HG02870 (cell line): ENCODE results near the gene KCNIP3.

ENCODE experiments used
- ATAC-seq: cut with Tn5 transposase; IDR thresholded peaks from one replicate; pipeline ENCODE4 v1.9.1; 2021; ENCODE audit warnings: mild to moderate bottlenecking, moderate library complexity; ENCODE audit not compliant: unreplicated experiment

KCNIP3 gene

DNA sequence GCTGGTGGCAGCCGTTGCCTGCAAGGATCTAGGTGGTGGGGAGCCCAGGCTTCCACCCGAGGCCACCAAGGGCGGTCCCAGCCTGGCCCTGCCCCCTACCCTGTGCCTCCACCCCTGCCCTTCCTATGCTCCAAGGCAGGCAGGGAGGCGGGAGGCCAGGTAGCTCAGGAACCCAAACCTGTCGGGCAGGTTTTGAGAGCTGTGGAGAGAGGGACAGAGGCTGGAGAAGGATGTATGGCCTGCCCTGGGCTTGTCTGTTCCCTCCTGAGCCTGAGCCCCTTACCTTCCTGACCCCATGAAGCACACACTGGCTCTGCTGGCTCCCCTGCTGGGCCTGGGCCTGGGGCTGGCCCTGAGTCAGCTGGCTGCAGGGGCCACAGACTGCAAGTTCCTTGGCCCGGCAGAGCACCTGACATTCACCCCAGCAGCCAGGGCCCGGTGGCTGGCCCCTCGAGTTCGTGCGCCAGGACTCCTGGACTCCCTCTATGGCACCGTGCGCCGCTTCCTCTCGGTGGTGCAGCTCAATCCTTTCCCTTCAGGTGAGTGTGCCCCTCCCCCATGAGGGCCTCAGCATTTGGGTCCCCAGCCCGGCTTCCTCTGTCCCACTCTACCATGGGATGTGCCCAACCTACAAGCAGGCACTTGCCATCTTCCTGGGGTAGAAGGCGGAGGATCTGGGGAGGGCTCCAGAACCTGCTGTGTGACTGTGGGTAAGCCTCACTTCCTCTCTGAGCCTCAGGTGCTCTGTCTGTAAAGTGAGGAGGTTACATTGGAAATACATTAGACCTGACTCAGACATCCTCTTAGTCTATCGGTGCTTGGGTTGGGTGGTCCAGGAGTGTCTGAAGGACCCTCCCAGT is 22.6 kb upstream of the KCNIP3 start, which contains the start of gene PROM2:
Gene PROM2, plus strand, starts transcription at position 159 of the 860 bp plus-strand sequence. Its CDS starts 137 bp downstream, at position 296.
- ATAC-seq, result no peak

DNA sequence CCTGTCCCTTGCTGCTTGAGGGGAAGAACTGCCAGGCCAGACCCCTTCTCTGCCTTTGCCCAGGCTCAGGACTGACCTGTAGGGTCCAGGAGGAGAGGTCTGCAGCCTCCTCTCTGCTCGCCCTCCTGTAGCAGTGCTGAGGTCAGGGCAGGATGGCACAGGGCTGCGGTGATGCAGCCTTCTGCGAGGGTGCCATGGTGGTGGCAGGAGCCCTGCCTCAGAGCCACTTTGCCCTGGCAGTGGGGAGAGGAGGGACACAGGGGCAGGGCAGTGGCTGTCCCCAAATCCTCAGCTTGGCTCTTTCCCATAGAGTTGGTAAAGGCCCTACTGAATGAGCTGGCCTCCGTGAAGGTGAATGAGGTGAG is 22.0 kb upstream of the KCNIP3 start:
- ATAC-seq, result no peak

DNA sequence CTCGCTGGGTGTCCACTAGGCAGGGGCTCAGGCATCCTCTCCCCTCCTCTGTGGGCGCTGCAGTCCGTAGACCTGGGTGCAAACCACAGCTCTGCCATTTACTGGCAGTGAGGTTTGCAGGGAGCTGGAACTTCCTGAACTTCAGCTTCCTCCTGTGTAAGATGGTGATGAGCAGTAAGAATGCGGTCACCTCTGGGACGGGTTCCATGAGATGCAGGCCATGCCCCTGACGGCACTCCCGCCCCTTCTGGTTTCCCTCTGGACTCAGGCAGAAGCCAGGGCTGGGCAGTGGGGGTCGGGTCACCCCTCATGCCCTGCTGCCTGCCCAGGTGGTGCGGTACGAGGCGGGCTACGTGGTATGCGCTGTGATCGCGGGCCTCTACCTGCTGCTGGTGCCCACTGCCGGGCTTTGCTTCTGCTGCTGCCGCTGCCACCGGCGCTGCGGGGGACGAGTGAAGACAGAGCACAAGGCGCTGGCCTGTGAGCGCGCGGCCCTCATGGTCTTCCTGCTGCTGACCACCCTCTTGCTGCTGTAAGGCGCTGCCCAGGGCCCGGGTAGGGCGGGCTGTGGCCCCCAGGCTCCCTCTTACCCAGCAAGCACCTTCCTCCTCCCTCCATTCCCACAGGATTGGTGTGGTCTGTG is 21.4 kb upstream of the KCNIP3 start:
- no peak for ATAC-seq

DNA sequence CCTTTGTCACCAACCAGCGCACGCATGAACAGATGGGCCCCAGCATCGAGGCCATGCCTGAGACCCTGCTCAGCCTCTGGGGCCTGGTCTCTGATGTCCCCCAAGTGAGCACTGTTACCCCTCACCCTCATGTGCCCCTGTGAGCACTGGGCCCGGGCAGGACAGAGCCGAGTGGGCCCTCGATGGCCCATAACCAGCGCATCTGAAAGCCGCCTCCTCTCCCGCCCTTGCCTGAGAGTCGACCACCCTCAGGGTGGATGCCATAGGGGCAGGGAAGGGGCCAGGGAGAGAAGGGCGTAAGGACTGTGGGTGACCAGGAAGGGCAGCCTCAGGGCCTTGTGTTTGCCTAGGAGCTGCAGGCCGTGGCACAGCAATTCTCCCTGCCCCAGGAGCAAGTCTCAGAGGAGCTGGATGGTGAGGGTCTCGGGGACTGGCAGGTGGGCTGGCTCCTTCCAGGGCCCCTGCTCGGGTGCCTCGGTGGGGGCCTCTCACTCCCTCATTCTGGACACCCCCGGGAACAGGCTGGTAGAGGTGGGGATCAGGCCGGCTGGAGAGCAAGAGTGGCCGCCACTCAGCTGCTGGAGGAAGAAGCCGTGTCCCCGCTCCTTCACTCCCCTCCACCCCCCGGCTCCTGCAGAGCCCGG is 20.8 kb upstream of the KCNIP3 start:
- no peak for ATAC-seq

DNA sequence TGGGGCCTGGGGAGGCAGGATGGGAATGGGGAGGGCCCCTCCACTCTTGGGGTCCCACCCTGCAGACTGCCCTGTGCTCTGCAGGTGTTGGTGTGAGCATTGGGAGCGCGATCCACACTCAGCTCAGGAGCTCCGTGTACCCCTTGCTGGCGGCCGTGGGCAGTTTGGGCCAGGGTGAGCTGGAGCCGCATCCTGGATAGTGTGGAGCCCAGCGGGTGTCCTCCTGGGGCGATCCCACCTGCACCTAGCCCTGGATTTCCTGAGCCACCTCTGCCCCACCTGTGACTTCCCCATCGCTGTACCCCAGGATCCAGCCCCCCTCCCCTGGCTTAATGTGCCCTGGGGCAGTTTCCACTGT is 20.3 kb upstream of the KCNIP3 start:
- no peak for ATAC-seq

DNA sequence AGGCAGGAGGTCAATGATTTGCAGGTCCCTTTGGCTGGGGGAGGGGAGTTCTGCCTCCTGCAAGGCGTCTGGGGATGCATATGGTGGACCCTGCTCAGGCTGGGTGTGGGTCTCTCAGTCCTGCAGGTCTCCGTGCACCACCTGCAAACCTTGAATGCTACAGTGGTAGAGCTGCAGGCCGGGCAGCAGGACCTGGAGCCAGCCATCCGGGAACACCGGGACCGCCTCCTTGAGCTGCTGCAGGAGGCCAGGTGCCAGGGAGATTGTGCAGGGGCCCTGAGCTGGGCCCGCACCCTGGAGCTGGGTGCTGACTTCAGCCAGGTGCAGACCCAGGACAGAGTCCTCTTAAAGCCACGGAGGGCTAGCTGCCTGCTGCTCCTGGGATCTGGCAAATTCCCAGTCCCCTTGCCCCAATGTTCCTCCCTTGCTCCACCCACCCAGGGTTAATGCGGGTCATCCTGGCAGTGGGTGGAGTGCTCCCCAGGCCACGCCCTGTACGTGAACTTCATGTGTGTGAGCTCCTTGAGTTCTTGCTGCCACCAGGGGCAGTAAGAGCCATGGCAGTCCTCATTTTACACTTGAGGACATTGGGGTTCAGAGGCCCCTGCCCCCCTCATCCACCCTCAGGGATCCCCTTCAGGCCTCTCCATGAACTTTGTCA is 19.8 kb upstream of the KCNIP3 start:
- ATAC-seq, result no peak

DNA sequence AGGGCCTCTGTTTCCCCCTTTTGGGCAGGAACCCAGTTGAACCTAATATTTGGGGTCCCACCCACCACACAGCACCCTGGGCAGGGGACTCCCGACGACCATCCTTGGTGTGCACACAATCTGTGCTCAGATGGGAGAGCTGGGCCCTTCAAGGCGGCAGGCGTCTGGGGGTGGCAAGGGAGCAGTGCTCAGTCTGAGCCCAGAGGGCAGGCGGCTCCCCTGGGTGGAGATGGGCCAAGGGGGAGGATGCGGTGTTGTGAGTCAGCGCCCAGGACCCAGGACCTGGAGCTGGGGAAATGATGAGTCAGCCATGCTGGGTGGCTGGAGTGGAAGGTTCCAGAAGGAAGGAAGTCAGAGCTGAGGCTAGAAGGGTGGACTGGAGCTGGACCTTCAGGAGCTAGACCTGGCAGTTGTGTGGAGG is 19.1 kb upstream of the KCNIP3 start:
- ATAC-seq, result no peak

DNA sequence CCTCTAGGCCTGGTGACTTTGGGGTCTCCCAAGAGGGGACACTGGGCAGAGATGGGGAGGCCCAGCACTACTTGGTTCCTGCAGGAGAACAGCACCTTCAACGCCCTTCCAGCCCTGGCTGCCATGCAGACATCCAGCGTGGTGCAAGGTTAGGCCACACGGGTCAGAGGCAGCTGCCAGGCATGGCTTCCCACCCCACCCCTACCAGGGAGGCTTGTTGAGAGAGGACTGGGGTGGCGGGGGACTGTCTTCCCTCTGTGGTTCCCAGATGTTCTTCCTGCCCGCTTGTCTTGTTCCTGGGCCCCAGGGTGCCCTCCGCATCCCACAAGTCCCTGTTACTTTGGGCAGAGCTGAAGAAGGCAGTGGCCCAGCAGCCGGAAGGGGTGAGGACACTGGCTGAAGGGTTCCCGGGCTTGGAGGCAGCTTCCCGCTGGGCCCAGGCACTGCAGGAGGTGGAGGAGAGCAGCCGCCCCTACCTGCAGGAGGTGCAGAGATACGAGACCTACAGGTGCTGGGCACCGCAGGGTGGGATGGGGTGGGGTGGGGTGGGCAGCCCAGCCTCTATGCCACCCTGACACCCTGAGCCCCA is 18.4 kb upstream of the KCNIP3 start:
- no peak for ATAC-seq

DNA sequence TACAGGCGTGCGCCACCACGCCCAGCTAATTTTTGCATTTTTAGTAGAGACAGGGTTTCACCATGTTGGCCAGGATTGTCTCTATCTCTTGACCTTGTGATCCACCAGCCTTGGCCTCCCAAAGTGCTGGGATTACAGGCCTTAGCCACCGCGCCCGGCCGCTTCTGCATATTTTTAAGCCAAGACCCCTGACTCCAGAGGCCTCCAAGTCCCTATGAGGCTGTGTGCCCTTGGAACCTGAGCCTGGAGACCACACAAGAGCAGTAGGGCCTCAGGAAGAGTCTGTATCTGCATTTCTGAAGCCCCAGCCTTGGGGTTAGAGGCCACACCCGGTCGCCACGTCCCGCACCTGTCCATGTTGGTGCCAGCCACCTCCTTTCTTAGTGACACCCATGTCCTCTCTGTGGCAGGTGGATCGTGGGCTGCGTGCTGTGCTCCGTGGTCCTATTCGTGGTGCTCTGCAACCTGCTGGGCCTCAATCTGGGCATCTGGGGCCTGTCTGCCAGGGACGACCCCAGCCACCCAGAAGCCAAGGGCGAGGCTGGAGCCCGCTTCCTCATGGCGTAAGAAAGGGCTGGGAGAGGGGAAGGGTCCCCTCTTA is 17.6 kb upstream of the KCNIP3 start:
- ATAC-seq, result no peak

DNA sequence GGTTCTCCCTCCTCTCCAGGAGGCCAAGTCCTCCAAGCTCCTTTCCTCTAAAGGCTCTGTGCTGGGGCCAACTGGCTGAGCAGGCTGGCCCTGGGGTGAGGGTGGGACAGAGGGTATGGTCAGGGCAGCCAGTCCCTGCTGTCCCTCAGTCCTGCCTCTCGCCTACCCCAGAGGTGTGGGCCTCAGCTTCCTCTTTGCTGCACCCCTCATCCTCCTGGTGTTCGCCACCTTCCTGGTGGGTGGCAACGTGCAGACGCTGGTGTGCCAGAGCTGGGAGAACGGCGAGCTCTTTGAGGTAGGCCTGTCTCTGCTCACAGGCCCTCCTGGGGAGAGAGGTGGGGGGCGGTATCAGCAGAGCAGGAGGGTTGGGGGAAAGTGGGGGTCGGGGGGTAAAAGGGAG is 16.1 kb upstream of the KCNIP3 start:
- no peak for ATAC-seq

DNA sequence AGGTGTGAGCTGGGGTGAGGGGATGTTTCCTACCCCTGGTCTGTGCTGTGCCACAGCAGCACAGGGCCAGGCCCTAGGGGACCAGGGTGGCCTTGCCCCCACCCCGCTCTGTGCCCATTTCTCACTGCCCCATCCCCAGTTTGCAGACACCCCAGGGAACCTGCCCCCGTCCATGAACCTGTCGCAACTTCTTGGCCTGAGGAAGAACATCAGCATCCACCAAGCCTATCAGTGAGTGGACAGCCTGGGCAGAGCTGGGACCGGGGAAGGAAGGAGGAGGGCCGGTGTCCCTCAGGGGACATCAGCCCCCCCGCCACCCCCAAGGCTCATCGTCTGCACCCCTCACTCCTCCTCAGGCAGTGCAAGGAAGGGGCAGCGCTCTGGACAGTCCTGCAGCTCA is 15.4 kb upstream of the KCNIP3 start:
- ATAC-seq, result no peak

DNA sequence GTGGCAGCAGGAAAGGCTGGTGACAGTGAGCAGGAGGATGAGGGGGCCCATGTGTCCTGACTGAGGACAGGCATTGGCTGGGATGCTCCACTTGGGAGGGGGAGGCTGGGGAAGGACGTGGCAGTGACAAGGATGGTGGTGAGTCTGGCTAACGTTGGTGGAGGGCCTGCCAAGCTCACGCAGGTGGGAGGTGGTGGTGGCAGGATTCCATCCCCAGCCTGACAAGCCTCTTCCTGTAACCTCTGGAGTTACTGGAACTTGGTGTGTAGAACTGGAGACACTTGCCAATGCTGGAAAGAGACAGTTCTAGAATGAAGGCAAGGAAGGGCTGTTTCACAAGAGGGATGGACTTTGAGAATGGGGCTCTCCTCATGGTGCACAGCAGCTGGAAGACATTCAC is 14.7 kb upstream of the KCNIP3 start:
- no peak for ATAC-seq

DNA sequence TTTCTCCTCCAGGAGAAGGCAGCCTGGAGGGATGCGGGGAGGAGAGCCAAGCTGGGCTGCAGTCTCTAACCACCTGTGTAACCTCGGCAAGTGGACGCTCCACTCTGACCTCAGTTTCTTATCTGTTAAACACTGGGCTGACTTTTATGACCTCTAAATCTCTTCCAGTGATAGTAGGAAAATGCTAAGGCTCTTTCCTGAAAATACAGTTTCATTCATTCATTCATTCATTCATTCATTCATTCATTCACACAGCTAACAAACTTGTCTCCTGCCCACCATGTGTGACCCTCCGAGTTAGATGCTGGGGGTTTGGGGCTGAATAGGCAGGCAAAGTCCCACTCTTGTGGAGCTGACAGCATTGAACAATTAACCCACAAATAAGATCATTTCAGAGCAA is 13.6 kb upstream of the KCNIP3 start:
- no peak for ATAC-seq

DNA sequence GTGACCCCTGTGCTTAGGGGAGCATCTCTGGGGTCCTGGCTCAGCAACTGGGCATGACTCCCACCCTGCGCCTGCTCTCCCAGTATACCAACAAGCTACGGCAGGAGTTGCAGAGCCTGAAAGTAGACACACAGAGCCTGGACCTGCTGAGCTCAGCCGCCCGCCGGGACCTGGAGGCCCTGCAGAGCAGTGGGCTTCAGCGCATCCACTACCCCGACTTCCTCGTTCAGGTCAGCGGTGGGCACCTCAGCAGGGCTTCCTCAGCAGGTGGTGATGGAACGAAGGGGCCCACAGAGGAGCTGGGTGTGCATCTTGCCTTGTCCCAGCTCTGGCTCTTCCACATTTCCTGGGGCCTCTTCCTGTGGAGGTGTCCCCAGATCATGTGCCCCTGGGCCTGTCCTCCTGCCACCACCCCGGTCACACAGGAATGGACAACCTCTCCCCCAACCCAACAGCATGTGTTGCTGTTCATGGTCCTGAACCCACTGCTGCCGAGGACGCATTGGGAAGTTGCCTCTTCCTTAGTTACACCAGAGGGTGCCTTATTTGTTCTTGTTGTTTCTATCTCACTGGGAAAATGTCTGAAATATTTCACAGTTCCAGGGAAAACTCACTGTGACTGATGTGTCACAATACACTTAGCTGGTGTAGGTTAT is 12.1 kb upstream of the KCNIP3 start:
- no peak for ATAC-seq

DNA sequence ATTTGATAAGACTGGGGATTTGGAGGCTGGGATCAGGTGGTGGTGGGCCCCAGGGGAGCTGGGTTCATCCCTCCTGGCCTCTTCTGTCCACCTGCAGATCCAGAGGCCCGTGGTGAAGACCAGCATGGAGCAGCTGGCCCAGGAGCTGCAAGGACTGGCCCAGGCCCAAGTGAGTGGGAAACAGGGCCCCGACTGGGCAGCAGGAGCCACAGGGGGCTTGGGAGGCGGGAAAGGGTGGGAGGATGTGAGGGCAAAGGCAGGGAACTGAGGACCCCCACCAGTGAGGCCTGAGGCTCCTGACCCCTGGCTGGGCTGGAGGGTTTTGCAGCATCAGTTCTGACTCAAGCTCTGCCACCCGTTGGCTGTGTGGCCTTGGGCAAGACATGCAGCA is 11.6 kb upstream of the KCNIP3 start:
- no peak for ATAC-seq

DNA sequence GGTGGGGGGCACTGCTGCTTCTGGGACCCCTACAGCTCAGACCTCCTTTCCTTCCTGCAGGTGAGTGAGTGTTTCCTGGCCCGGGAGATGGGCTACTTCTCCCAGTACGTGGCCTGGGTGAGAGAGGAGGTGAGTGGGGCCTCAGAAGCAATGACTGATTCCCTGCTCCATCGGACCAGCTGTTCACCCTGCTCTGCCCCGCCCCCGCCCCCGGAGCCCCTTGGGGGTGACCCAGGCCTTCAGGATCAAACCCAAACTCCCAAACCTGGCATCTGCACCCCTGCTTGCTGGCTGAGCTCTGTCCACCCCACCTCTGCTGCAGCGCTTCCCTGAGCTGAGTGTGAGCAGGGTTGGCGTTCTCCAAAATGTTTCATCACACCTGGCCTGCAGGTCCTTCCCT is 9.8 kb upstream of the KCNIP3 start:
- no peak for ATAC-seq

DNA sequence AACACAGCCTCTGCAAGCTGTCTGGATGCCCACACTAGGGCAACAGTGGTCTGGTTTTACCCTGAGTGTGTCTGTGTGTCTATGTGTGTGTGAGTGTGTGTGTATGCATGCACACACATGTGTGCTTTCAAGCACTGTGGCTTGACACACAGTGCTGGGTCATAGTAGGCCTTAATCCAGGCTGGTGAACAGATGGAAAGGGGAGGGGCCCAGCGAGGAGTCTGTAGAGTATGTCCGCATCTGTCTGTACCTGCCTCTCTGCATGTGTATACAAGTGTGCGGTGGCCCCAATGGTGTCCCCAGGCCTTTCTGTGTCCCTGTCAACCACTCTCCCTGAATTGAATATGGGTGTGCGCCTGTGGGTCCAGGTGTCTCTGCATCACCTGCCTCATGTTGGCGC is 9.3 kb upstream of the KCNIP3 start:
- ATAC-seq, result no peak

DNA sequence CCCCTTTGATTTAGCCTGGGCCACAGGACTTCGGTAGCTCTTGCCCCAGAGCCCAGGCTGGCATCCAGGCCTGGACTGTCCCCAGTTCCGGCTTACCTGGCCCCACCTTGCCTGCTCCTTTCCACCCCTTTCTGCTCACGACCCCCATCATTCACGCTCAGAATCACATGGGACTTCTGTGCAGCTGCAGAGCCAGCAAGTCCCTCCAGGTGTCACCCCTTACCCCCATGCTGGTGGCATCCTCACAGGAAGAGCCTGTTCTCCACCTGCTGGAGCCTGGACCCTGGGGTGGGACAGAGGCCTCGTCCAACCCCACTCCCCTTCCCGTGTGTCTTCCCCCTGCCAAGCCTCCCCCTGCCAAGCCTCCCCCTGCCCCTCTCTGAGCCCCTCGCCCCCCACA is 7.9 kb upstream of the KCNIP3 start:
- no peak for ATAC-seq

DNA sequence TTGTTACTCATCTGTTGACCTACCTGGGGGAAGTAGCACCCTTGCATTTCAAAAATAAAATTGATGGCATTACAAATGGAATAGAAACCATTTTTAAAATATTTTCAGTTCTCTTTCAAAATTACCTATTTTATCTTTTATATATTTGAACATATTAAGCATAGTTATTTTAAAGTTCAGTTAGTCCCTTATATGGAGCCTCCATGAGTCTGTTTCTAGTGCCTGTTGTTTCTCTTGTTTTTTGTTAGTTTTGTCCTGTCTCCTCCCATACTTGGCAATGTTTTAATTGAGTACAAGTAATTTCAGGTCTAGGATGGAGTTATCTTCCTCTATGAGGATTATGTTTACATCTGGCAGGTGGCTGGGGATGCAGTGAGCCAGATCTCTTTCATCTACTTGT is 5.9 kb upstream of the KCNIP3 start:
- no peak for ATAC-seq

DNA sequence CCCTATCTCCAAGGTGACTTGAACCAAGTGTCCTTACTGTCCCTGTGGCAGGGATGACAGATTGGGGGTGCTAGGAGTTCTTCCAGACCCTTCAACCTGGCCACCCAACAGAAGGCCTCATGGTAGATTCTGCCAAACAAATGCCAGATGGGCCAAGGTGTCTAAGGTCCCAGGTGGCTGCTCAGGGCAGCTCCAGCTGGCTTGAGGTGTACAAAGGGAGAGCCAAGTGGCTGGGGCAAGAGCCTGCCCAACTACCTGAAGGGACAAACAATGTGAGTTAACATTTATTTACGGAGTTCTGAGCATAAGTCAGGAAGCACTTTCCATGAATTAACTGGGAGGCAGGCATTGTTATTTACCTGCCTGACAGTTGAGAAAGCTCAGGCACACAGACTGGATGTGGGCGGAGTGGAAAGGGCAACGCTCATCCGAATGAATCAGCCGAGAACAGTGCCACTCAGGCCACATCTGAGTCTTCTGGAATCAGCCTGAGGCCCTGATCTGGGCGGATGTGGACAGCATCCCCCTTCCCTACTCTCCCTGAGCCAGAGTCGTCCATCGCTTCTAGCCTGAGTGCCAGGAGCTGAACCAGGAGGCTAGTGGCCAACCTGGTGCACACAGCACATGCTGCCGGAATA is 4.4 kb upstream of the KCNIP3 start:
- no peak for ATAC-seq
